Middle frontal gyrus (tissue), 1 donor: ENCODE results near the gene TREML2.

ENCODE experiments used
- DNase-seq: peaks from one replicate; pipeline ENCODE4 v3.0.0-alpha.2; 2015; ENCODE audit warnings: low spot score; ENCODE audit errors: extremely low spot score

TREML2 gene

DNA sequence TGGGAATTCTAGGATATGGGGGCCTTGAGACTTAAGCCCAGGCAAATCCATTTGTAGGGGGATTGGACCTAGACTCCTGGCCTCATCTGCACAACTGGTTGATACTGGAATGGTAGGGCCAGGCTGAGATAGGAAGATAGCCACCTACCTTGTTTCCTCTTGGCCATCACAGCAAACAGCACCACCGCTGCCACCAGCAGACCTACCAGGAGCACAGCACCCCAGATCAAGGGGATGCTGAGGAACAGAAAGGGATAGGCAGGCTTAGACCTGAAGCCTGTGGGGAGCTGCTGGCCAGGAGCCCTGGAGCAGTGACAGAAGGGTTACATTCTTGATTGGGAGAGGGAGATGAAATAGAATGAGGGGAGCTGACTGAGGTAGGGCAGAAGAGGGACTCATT, 50.3 kb downstream of the TREML2 start:
- DNase-seq, result no peak

DNA sequence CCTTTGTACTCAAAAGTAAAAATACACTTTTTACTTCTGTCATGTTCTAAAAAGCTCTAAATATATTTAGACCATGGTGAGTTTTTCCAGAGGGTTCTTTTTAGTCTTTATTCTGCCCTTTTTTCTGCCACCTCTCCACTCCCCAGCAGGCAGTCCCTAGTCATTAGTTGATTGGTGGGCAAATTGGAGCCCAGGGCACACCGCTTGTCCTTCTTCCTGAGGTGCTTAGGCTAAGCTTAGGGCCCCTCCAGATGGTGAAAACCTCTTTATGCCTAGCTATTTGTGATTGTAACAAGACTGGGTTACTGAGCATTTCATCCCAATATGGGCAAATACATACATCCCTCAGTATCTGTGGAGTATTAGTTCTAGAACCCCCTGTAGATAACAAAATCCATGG, 53.0 kb downstream of the TREML2 start:
- DNase-seq, result no peak
